IMR-90 (cell line): ENCODE data around the gene KCNQ1.

Experiments used
- CEBPB ChIP-seq: IDR thresholded peaks from 2 replicates; pipeline ENCODE4 v1.6.1; 2012; ENCODE audit warnings: low read depth, low read length, improper control_type of control experiment
- CTCF ChIP-seq: conservative IDR thresholded peaks from 2 replicates; pipeline ENCODE4 v1.5.1; 2012; ENCODE audit warnings: mild to moderate bottlenecking, low read depth, low read length, improper control_type of control experiment
- NFE2L2 ChIP-seq: fragments of 150-350 bp; IDR thresholded peaks from 2 replicates; pipeline ENCODE4 v1.6.1; 2016; ENCODE audit warnings: low read depth, mild to moderate bottlenecking, low read length
- POLR2A ChIP-seq: IDR thresholded peaks from 2 replicates; pipeline ENCODE4 v1.6.1; 2012; ENCODE audit warnings: mild to moderate bottlenecking, low read depth, low read length
- RAD21 ChIP-seq: IDR thresholded peaks from 2 replicates; pipeline ENCODE4 v1.6.1; 2012; ENCODE audit warnings: low read length, improper control_type of control experiment
- TF ChIP-seq, protein P1 (sequence below): fragments of 150-350 bp; IDR thresholded peaks from 2 replicates; pipeline ENCODE4 v1.6.1; 2017; ENCODE audit warnings: mild to moderate bottlenecking, antibody characterized with exemption, low read length, low read depth

GRCh38 chr11:2534957-2535672, 90.3 kb downstream of the KCNQ1 start:
- no peak for TF ChIP-seq CTCF
- TF ChIP-seq CEBPB, result no peak
- TF ChIP-seq, protein P1, sequence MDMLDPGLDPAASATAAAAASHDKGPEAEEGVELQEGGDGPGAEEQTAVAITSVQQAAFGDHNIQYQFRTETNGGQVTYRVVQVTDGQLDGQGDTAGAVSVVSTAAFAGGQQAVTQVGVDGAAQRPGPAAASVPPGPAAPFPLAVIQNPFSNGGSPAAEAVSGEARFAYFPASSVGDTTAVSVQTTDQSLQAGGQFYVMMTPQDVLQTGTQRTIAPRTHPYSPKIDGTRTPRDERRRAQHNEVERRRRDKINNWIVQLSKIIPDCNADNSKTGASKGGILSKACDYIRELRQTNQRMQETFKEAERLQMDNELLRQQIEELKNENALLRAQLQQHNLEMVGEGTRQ, result no peak
- TF ChIP-seq RAD21, result no peak
- TF ChIP-seq NFE2L2, result no peak
- TF ChIP-seq POLR2A, result no peak
